Left ventricle myocardium inferior (tissue), 1 donor: ENCODE results near the gene HNF4A. TPM values are rescaled to one million over a fixed set of nuclear protein-coding genes. Genes with fewer than 3 reads are reported as not detected.
"Not testable (repeated sequence)": the region's sequence is repeated elsewhere in the genome, so short reads cannot be mapped to it uniquely, and the experiment has no call there.

Experiments
- DNase-seq: peaks from one replicate; pipeline ENCODE4 v3.0.0-alpha.2; 2020
- H3K27ac ChIP-seq: fragments of 200-600 bp; replicated peaks from 2 replicates; pipeline ENCODE4 v1.8.0; 2021
- H3K27me3 ChIP-seq: fragments of 200-600 bp; 2 replicates; pipeline ENCODE4 v1.8.0; 2021; ENCODE audit warnings: low read depth
- H3K36me3 ChIP-seq: fragments of 200-600 bp; 2 replicates; pipeline ENCODE4 v1.8.0; 2021
- H3K4me1 ChIP-seq: fragments of 200-600 bp; 2 replicates; pipeline ENCODE4 v1.8.0; 2021
- H3K4me3 ChIP-seq: fragments of 200-600 bp; 2 replicates; pipeline ENCODE4 v1.8.0; 2021; ENCODE audit warnings: mild to moderate bottlenecking, moderate library complexity
- H3K9me3 ChIP-seq: fragments of 200-600 bp; replicated peaks from 2 replicates; pipeline ENCODE4 v1.8.0; 2021
- CTCF ChIP-seq: fragments of 200-600 bp; IDR thresholded peaks from 2 replicates; pipeline ENCODE4 v1.8.0; 2021; ENCODE audit warnings: antibody characterized with exemption, mild to moderate bottlenecking, borderline replicate concordance
- intact Hi-C: fragments of 100-400 bp; cut with micrococcal nuclease; formaldehyde crosslinking; loops from one replicate; pipeline ENCODE4 v1.11.0; 2022
- total RNA-seq: library from RNA; stranded (reverse); fragmentation: NEBNext Ultra II Directional; extraction: Animal tissue kit (Norgen Biotek cat#: 25700); gene quantifications from one replicate; pipeline ENCODE4 v1.2.1, GENCODE V29; 2021
- donor health status: DM: no; HTN: yes; CAD: no; lungs with severe emphysema.

Gene HNF4A
- total RNA-seq, 1 donor from 2014 or later, result not detected

GRCh38 chr20:44336725-44337380, 18.6 kb upstream of the HNF4A start, which contains the start of gene R3HDML:
Gene R3HDML (plus strand): TSS chr20:44337043. CDS start chr20:44337158, 115 bp downstream.
- no peak for DNase-seq
- intact Hi-C loops, result no loop called here
- Histone ChIP-seq H3K36me3 (no peaks in the 10 kb centered on the region), H3K4me3 (no peak within 1 kb of the TSS), H3K9me3 (no peaks in the 10 kb centered on the region), H3K4me1 (no peaks in the 10 kb centered on the region), H3K27me3 (peaks cover 40% of the 10 kb centered on the region), H3K27ac (no peak within 1 kb of the TSS)
- TF ChIP-seq CTCF, result no peak

GRCh38 chr20:44342248-44342647, 13.3 kb upstream of the HNF4A start:
- intact Hi-C loops, result no loop called here
- Histone ChIP-seq H3K4me3 (no peak overlapping the region), H3K4me1 (no peaks in the 10 kb centered on the region), H3K27me3 (peaks cover 22% of the 10 kb centered on the region), H3K9me3 (no peaks in the 10 kb centered on the region), H3K27ac (no peak overlapping the region), H3K36me3 (no peaks in the 10 kb centered on the region)
- DNase-seq, result no peak
- no peak for TF ChIP-seq CTCF

GRCh38 chr20:44343162-44343675, 12.3 kb upstream of the HNF4A start:
- Histone ChIP-seq H3K9me3 (no peaks in the 10 kb centered on the region), H3K27ac (no peak overlapping the region), H3K27me3 (peaks cover 12% of the 10 kb centered on the region), H3K36me3 (no peaks in the 10 kb centered on the region), H3K4me1 (no peaks in the 10 kb centered on the region), H3K4me3 (no peak overlapping the region)
- no peak for TF ChIP-seq CTCF
- intact Hi-C loops, result no loop called here
- no peak for DNase-seq

GRCh38 chr20:44344723-44345122, 10.8 kb upstream of the HNF4A start:
- Histone ChIP-seq H3K4me3 (no peak overlapping the region), H3K4me1 (no peaks in the 10 kb centered on the region), H3K36me3 (no peaks in the 10 kb centered on the region), H3K9me3 (no peaks in the 10 kb centered on the region), H3K27me3 (peaks cover 19% of the 10 kb centered on the region), H3K27ac (no peak overlapping the region)
- intact Hi-C loops, result no loop called here
- DNase-seq, result no peak
- TF ChIP-seq CTCF, result no peak

DNA sequence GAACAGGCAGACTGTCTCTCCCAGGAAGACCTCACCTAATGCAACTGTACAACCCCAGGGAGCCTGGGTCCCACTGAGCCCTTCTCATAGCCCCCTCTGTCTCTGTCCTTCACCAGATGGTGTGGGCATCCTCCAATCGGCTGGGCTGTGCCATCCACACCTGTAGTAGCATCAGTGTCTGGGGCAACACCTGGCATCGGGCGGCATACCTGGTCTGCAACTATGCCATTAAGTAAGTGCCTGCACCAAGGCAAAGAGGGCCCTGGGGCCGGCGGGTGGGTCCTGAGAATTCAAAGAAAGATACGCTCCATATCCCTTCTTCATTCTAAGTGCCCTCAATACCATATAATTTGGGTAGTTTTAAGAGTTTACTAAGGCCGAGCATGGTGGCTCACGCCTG, 10.4 kb upstream of the HNF4A start:
- Histone ChIP-seq H3K36me3 (no peaks in the 10 kb centered on the region), H3K9me3 (no peaks in the 10 kb centered on the region), H3K4me1 (no peaks in the 10 kb centered on the region), H3K4me3 (no peak overlapping the region), H3K27ac (no peak overlapping the region), H3K27me3 (peaks cover 23% of the 10 kb centered on the region)
- DNase-seq, result no peak
- intact Hi-C loops, result no loop called here
- no peak for TF ChIP-seq CTCF

GRCh38 chr20:44345941-44346340, 9.6 kb upstream of the HNF4A start:
- H3K36me3 ChIP-seq, H3K27ac ChIP-seq, H3K4me1 ChIP-seq, H3K4me3 ChIP-seq, H3K9me3 ChIP-seq, DNase-seq, intact Hi-C loops: not testable (repeated sequence)
- H3K27me3 ChIP-seq, result peaks cover 28% of the 10 kb centered on the region
